ENCODE data around the gene C2.

The C2 gene

DNA sequence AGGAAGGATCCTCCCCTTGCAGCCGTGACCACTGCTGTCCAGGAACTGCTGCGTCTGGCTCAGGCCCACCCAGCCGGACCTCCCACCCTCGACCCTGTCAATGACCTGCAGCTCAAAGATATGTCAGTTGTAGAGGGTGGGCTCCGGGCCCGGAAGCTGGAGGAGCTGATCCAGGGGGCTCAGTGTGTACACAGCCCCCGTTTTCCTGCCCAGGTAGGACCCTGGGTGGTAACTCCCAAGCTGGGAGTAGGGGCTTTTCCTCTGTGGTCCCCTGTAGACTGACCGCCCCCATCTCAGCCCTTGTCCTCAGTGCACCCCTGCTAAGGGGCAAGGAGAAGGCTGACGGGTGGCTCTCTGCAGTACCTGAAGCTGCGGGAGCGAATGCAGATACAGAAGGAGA, 40.8 kb downstream of the C2 start:
- in situ Hi-C loops (cut with HindIII; ENCODE audit: low sequenced_read_pairs), result no loop called here
- no peak for DNase-seq (ENCODE audit: low read depth, low spot score)
- H3K4me3 ChIP-seq (ENCODE audit: low read depth, low read length), result no peak overlapping the region
- TF ChIP-seq, protein P1, sequence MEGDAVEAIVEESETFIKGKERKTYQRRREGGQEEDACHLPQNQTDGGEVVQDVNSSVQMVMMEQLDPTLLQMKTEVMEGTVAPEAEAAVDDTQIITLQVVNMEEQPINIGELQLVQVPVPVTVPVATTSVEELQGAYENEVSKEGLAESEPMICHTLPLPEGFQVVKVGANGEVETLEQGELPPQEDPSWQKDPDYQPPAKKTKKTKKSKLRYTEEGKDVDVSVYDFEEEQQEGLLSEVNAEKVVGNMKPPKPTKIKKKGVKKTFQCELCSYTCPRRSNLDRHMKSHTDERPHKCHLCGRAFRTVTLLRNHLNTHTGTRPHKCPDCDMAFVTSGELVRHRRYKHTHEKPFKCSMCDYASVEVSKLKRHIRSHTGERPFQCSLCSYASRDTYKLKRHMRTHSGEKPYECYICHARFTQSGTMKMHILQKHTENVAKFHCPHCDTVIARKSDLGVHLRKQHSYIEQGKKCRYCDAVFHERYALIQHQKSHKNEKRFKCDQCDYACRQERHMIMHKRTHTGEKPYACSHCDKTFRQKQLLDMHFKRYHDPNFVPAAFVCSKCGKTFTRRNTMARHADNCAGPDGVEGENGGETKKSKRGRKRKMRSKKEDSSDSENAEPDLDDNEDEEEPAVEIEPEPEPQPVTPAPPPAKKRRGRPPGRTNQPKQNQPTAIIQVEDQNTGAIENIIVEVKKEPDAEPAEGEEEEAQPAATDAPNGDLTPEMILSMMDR (IDR thresholded peaks at IDR 0.05; ENCODE audit: low read depth, low read length), result no peak

GRCh38 chr6:31968791-31969711, 41.5 kb downstream of the C2 start:
- DNase-seq (ENCODE audit: low read depth, low spot score), result no peak
- no peak overlapping the region for H3K4me3 ChIP-seq (ENCODE audit: low read depth, low read length)
- TF ChIP-seq, protein P1 (IDR thresholded peaks at IDR 0.05; ENCODE audit: low read depth, low read length), result no peak
- in situ Hi-C loops (cut with HindIII; ENCODE audit: low sequenced_read_pairs), result no loop called here

DNA sequence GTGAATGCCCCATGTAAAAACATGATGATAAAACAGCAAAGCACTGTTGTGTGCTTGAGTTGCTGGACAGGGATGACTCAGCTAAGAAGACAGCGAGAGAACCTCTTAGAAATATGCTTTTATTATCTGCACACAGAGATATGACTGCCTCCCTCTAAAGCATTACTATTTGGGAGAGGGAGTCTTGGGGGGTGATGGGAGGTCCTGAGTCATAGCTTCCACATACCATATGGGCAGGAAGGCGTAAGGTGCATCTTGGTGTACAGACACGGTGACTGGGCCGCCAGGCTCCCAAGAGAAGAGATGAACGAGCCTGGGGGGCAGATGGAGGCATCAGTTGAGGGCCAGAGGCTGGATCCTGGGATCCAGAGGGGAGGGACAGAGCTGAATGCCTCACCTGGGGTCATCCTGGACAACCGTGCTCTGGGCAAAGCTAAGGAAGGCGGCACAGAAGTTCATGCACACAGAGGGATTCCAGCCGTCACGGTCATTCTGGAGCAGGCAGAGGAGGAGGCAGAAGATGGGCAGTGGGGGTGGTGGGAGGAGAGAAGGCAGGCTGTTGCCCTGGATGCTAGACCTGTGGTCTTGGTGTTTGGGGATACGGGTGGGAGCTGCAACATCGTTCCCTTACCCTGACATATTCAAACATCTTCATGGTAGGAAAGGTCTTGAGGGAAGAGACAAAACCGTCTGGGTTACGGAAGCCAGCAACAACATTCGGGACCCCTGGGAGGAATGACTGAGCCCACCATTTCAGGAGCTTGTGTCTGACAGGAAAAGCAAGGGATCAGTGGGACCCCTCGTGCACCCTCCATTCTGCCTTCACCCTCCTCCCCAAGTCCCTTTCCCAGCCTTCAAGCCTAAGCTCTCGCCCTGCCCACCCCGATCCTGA, 42.4 kb downstream of the C2 start:
- in situ Hi-C loops (cut with HindIII; ENCODE audit: low sequenced_read_pairs), result no loop called here
- no peak for DNase-seq (ENCODE audit: low read depth, low spot score)
- peak overlapping the region; percentile 91 for H3K4me3 ChIP-seq (ENCODE audit: low read depth, low read length)
- TF ChIP-seq, protein P1 (IDR thresholded peaks at IDR 0.05; ENCODE audit: low read depth, low read length), result no peak

DNA sequence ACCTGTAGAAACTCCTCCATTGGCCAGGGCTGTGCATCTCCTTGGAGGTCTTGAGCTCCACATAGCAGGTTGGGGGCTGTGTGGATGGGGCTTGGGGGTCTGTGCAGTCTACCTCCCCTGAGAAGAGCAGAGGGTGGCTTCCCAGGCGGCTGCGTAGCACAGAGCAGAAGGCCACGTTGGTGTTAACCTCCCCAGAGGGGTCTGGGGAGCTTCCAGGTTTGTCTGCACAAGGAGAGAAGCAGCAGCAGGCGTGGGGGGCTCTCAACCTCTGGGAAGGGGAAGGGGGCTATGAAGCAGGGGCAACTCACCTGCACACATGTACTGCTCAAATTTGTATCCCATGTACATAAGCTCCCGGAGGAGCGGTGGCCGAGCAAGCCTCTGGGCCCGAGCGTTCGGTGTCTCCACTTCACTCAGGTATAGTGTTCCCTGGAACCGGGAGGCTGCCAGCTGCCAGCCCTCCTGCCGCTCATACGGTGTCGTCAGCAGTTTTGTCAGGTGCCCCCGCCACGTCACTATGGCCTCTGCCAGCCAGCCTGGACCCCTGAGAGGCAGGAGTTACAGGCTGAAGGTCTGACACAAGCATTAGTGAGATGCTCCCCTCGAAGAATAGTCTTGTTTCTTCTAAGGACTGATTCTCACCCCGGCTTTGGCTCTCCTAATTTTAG, 43.2 kb downstream of the C2 start:
- H3K4me3 ChIP-seq (ENCODE audit: low read depth, low read length), result peak overlapping the region; percentile 91
- in situ Hi-C loops (cut with HindIII; ENCODE audit: low sequenced_read_pairs), result no loop called here
- DNase-seq (ENCODE audit: low read depth, low spot score), result no peak
- TF ChIP-seq, protein P1 (IDR thresholded peaks at IDR 0.05; ENCODE audit: low read depth, low read length), result no peak

DNA sequence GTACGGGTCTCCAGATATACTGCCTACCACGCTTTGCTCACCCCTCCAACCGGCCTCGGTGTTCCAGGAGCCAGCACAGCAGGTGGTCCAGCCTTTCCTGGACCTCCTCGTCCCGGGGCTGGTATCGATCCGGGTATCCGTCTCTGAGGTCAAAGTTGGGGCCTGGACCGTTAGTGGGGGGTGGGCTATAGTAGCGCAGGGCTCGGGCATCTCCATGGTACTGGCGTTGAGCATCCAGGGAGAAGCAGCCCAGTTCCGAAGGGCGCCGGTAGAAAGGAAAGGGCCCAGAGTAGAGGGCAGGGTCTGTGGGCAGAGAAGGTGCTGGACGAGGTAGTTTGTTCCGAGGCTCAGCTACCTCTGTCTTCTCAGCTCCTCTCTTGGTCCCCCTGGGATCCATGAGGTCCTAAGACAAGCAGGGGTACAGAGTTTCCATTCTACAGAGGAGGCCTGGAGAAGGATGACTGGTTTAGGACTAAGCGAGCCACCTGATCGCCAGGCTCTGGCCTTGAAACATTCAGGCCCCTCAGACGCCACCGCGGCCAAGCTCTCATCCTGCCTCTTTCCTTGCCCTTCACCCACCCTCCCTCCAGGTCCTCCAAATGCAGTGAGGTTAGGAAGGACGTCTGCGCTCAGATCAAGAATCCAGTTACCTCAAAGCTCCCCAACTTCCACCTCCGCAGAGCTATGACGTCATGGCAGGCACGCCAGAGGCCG, 43.9 kb downstream of the C2 start:
- TF ChIP-seq, protein P1 (IDR thresholded peaks at IDR 0.05; ENCODE audit: low read depth, low read length), result no peak
- H3K4me3 ChIP-seq (ENCODE audit: low read depth, low read length), result peak overlapping the region; percentile 91
- peak; percentile 12 for DNase-seq (ENCODE audit: low read depth, low spot score)
- in situ Hi-C loops (cut with HindIII; ENCODE audit: low sequenced_read_pairs), result no loop called here
